K562 (cell line): ENCODE results near the gene ATAD5. TPM values are rescaled to one million over a fixed set of nuclear protein-coding genes. Genes with fewer than 3 reads are reported as not detected.

Experiments used
- ATAC-seq: fragments of 200-7000 bp; cut with Tn5 transposase; 3 replicates; pipeline ENCODE4 v1.9.1; 2020; ENCODE audit warnings: moderate library complexity
- BruUV-seq: library from RNA; stranded (reverse); fragments of 400-500 nt; replicated peaks from 2 replicates; lab custom pipeline; 2021; lab: Mats Ljungman, UMichigan
- CTCF ChIA-PET: fragments of 300-600 bp; formaldehyde crosslinking; extraction: SDS; loops from one replicate; lab custom pipeline; 2021; ENCODE audit warnings: low intra/inter-chr PET ratio; lab: Yijun Ruan, JAX
- POLR2A ChIA-PET: fragments of 300-600, 350-650 bp; sonication (Branson Sonifier 250); formaldehyde crosslinking; extraction: SDS; loops from one replicate; lab custom pipeline; 2021; ENCODE audit warnings: antibody characterized with exemption, inconsistent platforms; lab: Yijun Ruan, JAX
- DNase-seq, 4 experiments: peaks; one replicate each; pipeline versions ENCODE4 v3.0.0 to v3.0.0-alpha.2; 2011 to 2018; ENCODE audit warnings: low spot score in 3 of 4, mixed read lengths in 3 of 4; ENCODE audit errors: extremely low read depth in 1 of 4
- FAIRE-seq: peaks from 2 replicates; lab custom pipeline; 2011; peaks lifted over from hg19 to GRCh38; lab: Jason Lieb, UNC
- H2AFZ ChIP-seq: 2 replicates; pipeline ENCODE4 v1.6.0; 2011; ENCODE audit warnings: low read depth, low read length, control low read depth, inconsistent platforms
- H3K27ac ChIP-seq: fragments of 200-600 bp; 3 replicates; pipeline ENCODE4 v1.8.0; 2011; ENCODE audit warnings: low read depth, mild to moderate bottlenecking, control low read depth, inconsistent platforms, low read length, moderate library complexity, mixed read lengths; ENCODE audit errors: extremely low read depth
- H3K27me3 ChIP-seq, 2 experiments: fragments of 300-600 bp in 1 of 2; 2 replicates in 1 of 2; 3 replicates in 1 of 2; pipeline versions ENCODE4 v1.6.0 to v1.8.0; 2011; ENCODE audit warnings: inconsistent platforms in 2 of 2, low read length in 2 of 2, mild to moderate bottlenecking in 1 of 2, mixed read lengths in 1 of 2, moderate library complexity in 1 of 2; ENCODE audit not compliant: control insufficient read depth in 2 of 2, insufficient read depth in 2 of 2
- H3K36me3 ChIP-seq: fragments of 300-600 bp; 3 replicates; pipeline ENCODE4 v1.8.0; 2011; ENCODE audit warnings: mild to moderate bottlenecking, low read length, inconsistent platforms; ENCODE audit not compliant: control insufficient read depth, insufficient read depth
- H3K4me1 ChIP-seq, 2 experiments: fragments of 200-600 bp in 1 of 2; replicated peaks in 1 of 2; 2 replicates in 1 of 2; 3 replicates in 1 of 2; pipeline versions ENCODE4 v1.5.1 to v1.8.0; 2011; ENCODE audit warnings: inconsistent platforms in 2 of 2, low read length in 2 of 2, mild to moderate bottlenecking in 1 of 2, mixed read lengths in 1 of 2, moderate library complexity in 1 of 2; ENCODE audit not compliant: control insufficient read depth in 2 of 2, insufficient read depth in 2 of 2
- H3K4me2 ChIP-seq: 2 replicates; pipeline ENCODE4 v1.6.1; 2011; ENCODE audit warnings: low read length, control low read depth, inconsistent platforms, mixed read lengths; ENCODE audit not compliant: insufficient read depth
- H3K4me3 ChIP-seq: fragments of 200-600 bp; sonication (generic), shearing (Covaris generic); 2 replicates; pipeline ENCODE4 v1.5.1; 2016; ENCODE audit warnings: control low read depth, inconsistent platforms
- H3K79me2 ChIP-seq: fragments of 200-600 bp; 3 replicates; pipeline ENCODE4 v1.8.0; 2011; ENCODE audit warnings: low read length, inconsistent platforms; ENCODE audit not compliant: control insufficient read depth, insufficient read depth
- H3K9ac ChIP-seq, 2 experiments: 2 replicates each; pipeline versions ENCODE4 v1.6.0 to v1.6.1; 2011; ENCODE audit warnings: low read depth in 2 of 2, low read length in 2 of 2, control low read depth in 1 of 2, inconsistent platforms in 1 of 2, mild to moderate bottlenecking in 1 of 2, mixed read lengths in 1 of 2; ENCODE audit not compliant: insufficient read depth in 1 of 2
- H3K9me1 ChIP-seq: one replicate; pipeline ENCODE4 v1.6.0; 2011; ENCODE audit warnings: inconsistent platforms, mild to moderate bottlenecking, low read length, moderate library complexity; ENCODE audit not compliant: control insufficient read depth, insufficient read depth
- H3K9me3 ChIP-seq: replicated peaks from 2 replicates; pipeline ENCODE4 v1.5.1; 2011; ENCODE audit warnings: low read depth, low read length, inconsistent platforms; ENCODE audit not compliant: control insufficient read depth, insufficient read depth
- H4K20me1 ChIP-seq: replicated peaks from 2 replicates; pipeline ENCODE4 v1.6.1; 2011; ENCODE audit warnings: low read length, inconsistent platforms, mixed read lengths; ENCODE audit not compliant: control insufficient read depth, insufficient read depth
- ATF1 ChIP-seq, 2 experiments: fragments of 450-650 bp in 1 of 2; IDR thresholded peaks; 2 replicates each; pipeline ENCODE4 v1.6.1; 2016; ENCODE audit warnings: missing compliant biosample characterization in 1 of 2, missing genetic modification characterization in 1 of 2
- CBFA2T2 ChIP-seq: fragments of 450-650 bp; conservative IDR thresholded peaks from 2 replicates; pipeline ENCODE4 v1.6.1; 2017; ENCODE audit warnings: mild to moderate bottlenecking
- CBFA2T3 ChIP-seq: fragments of 450-650 bp; IDR thresholded peaks from 2 replicates; pipeline ENCODE4 v1.6.1; 2017
- ETS2 ChIP-seq: IDR thresholded peaks from 2 replicates; pipeline ENCODE4 v1.6.1; 2016; ENCODE audit warnings: borderline replicate concordance, missing genetic modification characterization, mild to moderate bottlenecking, moderate library complexity, missing compliant biosample characterization; ENCODE audit not compliant: poor library complexity, severe bottlenecking
- HDAC3 ChIP-seq: fragments of 450-650 bp; IDR thresholded peaks from 2 replicates; pipeline ENCODE4 v1.6.1; 2018; ENCODE audit warnings: borderline replicate concordance, mild to moderate bottlenecking, moderate library complexity; ENCODE audit not compliant: partially characterized antibody
- HDGF ChIP-seq: fragments of 450-650 bp; IDR thresholded peaks from 2 replicates; pipeline ENCODE4 v1.6.1; 2016
- L3MBTL2 ChIP-seq: fragments of 450-650 bp; IDR thresholded peaks from 2 replicates; pipeline ENCODE4 v1.6.1; 2016; ENCODE audit warnings: mild to moderate bottlenecking, moderate library complexity
- LEF1 ChIP-seq: fragments of 450-650 bp; IDR thresholded peaks from 2 replicates; pipeline ENCODE4 v1.6.1; 2016; ENCODE audit warnings: mild to moderate bottlenecking
- MBD2 ChIP-seq: sonication (generic); IDR thresholded peaks from 2 replicates; pipeline ENCODE4 v1.6.1; 2016; ENCODE audit warnings: low read depth, borderline replicate concordance
- SIN3A ChIP-seq, 2 experiments: fragments of 150-350 bp in 1 of 2; IDR thresholded peaks; 2 replicates each; pipeline ENCODE4 v1.6.1; 2011 to 2016; ENCODE audit warnings: borderline replicate concordance in 2 of 2, low read depth in 2 of 2, low read length in 2 of 2, mild to moderate bottlenecking in 2 of 2, moderate library complexity in 2 of 2; ENCODE audit not compliant: control insufficient read depth in 1 of 2
- SUPT5H ChIP-seq: fragments of 450-650 bp; IDR thresholded peaks from 2 replicates; pipeline ENCODE4 v1.6.1; 2016
- TBL1XR1 ChIP-seq, 2 experiments: IDR thresholded peaks; 2 replicates each; pipeline ENCODE4 v1.6.1; 2012; ENCODE audit warnings: improper control_type of control experiment in 2 of 2, low read length in 2 of 2, mild to moderate bottlenecking in 1 of 2
- TCF3 ChIP-seq: sonication (generic); formaldehyde crosslinking; IDR thresholded peaks from 2 replicates; pipeline ENCODE4 v1.4.0; 2020; ENCODE audit warnings: mild to moderate bottlenecking, missing genetic modification reagents
- TEAD4 ChIP-seq, 2 experiments: sonication (generic) in 1 of 2; formaldehyde crosslinking in 1 of 2; IDR thresholded peaks; 2 replicates each; pipeline versions ENCODE4 v1.6.1 to v1.8.0; 2012 to 2022; ENCODE audit warnings: borderline replicate concordance in 1 of 2, inconsistent platforms in 1 of 2, low read length in 1 of 2, mild to moderate bottlenecking in 1 of 2, missing genetic modification reagents in 1 of 2
- TFAM ChIP-seq: fragments of 250-450 bp; sonication (Bioruptor Pico); conservative IDR thresholded peaks from 2 replicates; pipeline ENCODE4 v1.5.0; 2021; ENCODE audit warnings: mild to moderate bottlenecking, moderate library complexity
- WGBS: fragments of 100-300 bp; shearing (Covaris generic); methylation state at CpG from one replicate; pipeline ENCODE4 v1.1.6; 2016; ENCODE audit warnings: low coverage, mixed read lengths; ENCODE audit not compliant: insufficient coverage; ENCODE audit errors: missing lambda C conversion rate; 5-methylcytosine and 5-hydroxymethylcytosine counted together
- in situ Hi-C: fragments of 300-500 bp; cut with MboI; formaldehyde crosslinking; loops from 4 replicates; pipeline ENCODE4 v1.15.0; 2018; ENCODE audit warnings: inconsistent platforms, mixed read lengths
- intact Hi-C: fragments of 100-400 bp; cut with micrococcal nuclease; formaldehyde crosslinking; loops from 2 replicates; pipeline ENCODE4 v1.14.2; 2022
- polyA plus RNA-seq, 8 experiments: library from polyadenylated mRNA; depleted of rRNA in 4 of 8; stranded (reverse) in 5 of 8; unstranded in 3 of 8; fragments of >200 nt; fragmentation: Nextera tagmentation in 2 of 8; fragmentation: Illumina TruSeq in 1 of 8; extraction: Ambion mirVana in 2 of 8; extraction: Trizol in 1 of 8; gene quantifications; 2 replicates each; pipeline versions ENCODE4 v1.2.1 to v1.2.3, GENCODE V29; 2011 to 2014; ENCODE audit warnings: inconsistent platforms in 1 of 8, missing spikeins in 1 of 8
- total RNA-seq, 7 experiments: library from RNA; depleted of rRNA in 6 of 7; stranded (reverse); fragments of >200 nt in 6 of 7; fragmentation: Illumina TruSeq in 2 of 7; extraction: Trizol in 2 of 7; gene quantifications; 2 replicates each; pipeline versions ENCODE4 v1.2.1 to v1.2.3, GENCODE V29; 2011 to 2021; ENCODE audit warnings: low replicate concordance in 1 of 7
- TF ChIP-seq, protein P1 (sequence below): sonication (generic); formaldehyde crosslinking; IDR thresholded peaks from 2 replicates; pipeline ENCODE4 v1.8.1; 2023; ENCODE audit warnings: mild to moderate bottlenecking, missing genetic modification reagents
- TF ChIP-seq, protein P2 (sequence below), 2 experiments: IDR thresholded peaks; 2 replicates each; pipeline ENCODE4 v1.6.1; 2012; ENCODE audit warnings: improper control_type of control experiment in 2 of 2, low read depth in 2 of 2, low read length in 2 of 2, borderline replicate concordance in 1 of 2

ATAD5 gene
- total and polyA plus RNA-seq, 9 of the 15 experiments (the other 6 are each of a cell fraction or from before 2014, with no cell fraction given): 4.6 to 25.6 (median 19.5) TPM

DNA sequence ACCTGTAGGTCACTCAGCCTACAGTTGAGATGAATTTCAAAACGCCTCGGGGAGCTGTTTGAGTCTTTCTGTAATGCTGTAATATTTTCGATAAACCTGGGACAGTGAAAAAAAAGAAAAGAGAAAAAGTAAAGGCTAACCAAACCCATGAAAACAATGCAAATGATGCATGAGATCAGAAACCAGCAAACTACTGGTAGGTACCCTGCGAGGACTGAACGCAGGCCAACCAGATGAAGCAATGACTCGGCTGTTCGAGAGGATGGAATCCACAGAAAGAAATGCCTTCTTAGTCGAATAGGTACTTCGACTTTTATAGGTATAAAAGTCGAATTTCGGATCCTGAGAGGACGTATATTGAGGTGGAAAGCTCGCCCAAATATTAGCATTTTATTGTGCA is 509 bp upstream of the ATAD5 start (continued):
- TF ChIP-seq L3MBTL2: peak; percentile 9; the same call in 1 of the 2 replicates
- TF ChIP-seq ETS2: no peak
- no peak for TF ChIP-seq SUPT5H
- TF ChIP-seq, protein P1, sequence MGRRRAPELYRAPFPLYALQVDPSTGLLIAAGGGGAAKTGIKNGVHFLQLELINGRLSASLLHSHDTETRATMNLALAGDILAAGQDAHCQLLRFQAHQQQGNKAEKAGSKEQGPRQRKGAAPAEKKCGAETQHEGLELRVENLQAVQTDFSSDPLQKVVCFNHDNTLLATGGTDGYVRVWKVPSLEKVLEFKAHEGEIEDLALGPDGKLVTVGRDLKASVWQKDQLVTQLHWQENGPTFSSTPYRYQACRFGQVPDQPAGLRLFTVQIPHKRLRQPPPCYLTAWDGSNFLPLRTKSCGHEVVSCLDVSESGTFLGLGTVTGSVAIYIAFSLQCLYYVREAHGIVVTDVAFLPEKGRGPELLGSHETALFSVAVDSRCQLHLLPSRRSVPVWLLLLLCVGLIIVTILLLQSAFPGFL (CRISPR knock-in tag): no peak
- TF ChIP-seq ATF1 (CRISPR knock-in tag; IDR thresholded peaks at IDR 0.05): no peak
- TF ChIP-seq ATF1 (tag; IDR thresholded peaks at IDR 0.05): no peak
- 0 out of 2 replicates have a peak, but pooled peaks have one; percentile 16 for TF ChIP-seq LEF1

DNA sequence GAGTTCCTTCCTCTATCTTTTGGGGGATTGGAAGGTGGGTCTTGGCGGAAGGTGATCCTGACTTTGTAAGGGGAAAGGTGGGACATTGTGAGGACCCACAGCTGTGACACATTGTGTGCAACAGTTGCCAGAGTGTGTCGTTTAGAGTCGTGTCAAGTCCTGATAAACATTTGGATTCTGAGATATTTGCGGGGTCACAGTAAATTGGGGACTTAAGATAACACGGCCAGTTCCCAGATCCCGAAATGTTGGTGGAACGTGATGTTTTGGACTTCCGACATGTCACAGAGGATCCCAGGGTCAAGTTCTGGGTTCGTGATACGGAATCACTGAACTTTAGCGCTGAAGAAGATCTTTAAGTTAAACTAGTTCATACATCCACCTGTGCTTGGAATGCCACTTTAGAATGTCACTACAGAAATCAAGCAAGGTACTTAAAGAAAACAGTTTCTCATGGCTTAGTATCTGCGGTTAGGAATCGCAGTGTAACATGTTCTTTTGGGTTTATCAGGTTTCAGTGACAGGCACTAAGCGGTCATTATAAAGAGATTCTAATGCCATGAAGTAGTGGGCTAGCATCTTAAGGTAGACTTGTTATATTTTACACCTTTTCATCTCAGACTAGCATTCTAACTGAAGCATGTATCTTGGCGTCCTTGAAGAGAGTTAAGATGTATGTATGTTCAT is 815 bp downstream of the ATAD5 start:
- FAIRE-seq: peak; percentile 78
- intact Hi-C loops: no loop called here
- TF ChIP-seq, protein P2, sequence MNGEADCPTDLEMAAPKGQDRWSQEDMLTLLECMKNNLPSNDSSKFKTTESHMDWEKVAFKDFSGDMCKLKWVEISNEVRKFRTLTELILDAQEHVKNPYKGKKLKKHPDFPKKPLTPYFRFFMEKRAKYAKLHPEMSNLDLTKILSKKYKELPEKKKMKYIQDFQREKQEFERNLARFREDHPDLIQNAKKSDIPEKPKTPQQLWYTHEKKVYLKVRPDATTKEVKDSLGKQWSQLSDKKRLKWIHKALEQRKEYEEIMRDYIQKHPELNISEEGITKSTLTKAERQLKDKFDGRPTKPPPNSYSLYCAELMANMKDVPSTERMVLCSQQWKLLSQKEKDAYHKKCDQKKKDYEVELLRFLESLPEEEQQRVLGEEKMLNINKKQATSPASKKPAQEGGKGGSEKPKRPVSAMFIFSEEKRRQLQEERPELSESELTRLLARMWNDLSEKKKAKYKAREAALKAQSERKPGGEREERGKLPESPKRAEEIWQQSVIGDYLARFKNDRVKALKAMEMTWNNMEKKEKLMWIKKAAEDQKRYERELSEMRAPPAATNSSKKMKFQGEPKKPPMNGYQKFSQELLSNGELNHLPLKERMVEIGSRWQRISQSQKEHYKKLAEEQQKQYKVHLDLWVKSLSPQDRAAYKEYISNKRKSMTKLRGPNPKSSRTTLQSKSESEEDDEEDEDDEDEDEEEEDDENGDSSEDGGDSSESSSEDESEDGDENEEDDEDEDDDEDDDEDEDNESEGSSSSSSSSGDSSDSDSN (IDR thresholded peaks at IDR 0.05; ENCODE audit: borderline replicate concordance in 1 of 2, low read depth in 2 of 2, low read length in 2 of 2): no peak
- TF ChIP-seq TCF3 (CRISPR knock-in tag): peak; percentile 5; the same call in 1 of the 2 replicates
- TF ChIP-seq TFAM (CRISPR knock-in tag): no peak
- peak; percentile 73 for TF ChIP-seq CBFA2T3
- no peak for TF ChIP-seq TBL1XR1 (IDR thresholded peaks at IDR 0.05; ENCODE audit: low read length in 2 of 2)
- TF ChIP-seq SIN3A (IDR thresholded peaks at IDR 0.05; ENCODE audit: borderline replicate concordance in 2 of 2, control insufficient read depth in 1 of 2, low read depth in 2 of 2, low read length in 2 of 2): 0 out of 4 replicates have a peak, but pooled peaks of 1 of the 2 experiments have one; percentile 47
- TF ChIP-seq MBD2: no peak
- TF ChIP-seq HDAC3: no peak
- peak; percentile 57 for TF ChIP-seq TEAD4 (IDR thresholded peaks at IDR 0.05; ENCODE audit: low read length)
- no peak for TF ChIP-seq TEAD4 (CRISPR knock-in tag; IDR thresholded peaks at IDR 0.05; ENCODE audit: borderline replicate concordance)
- peak; percentile 50; the same call in 1 of the 2 replicates for TF ChIP-seq CBFA2T2
- 0 out of 2 replicates have a peak, but pooled peaks have one; percentile 59 for TF ChIP-seq HDGF

More for the DNA sequence above, 815 bp downstream of the ATAD5 start:
- DNase-seq (peak in 1 of 4 experiments; percentile 60), ATAC-seq (peak; percentile 34)
- peak overlapping the region; percentile 96 to 99 for H3K9ac ChIP-seq
- H3K36me3 ChIP-seq: peaks cover 37% of the 10 kb centered on the region
- ChIA-PET CTCF (no interaction called here), POLR2A (interaction anchor here (0.7 to 0.8 kb wide), 3 partner anchors 41 to 860 kb away, joined by 3 read pairs; no protein-coding TSS in a partner anchor)
- peak overlapping the region; percentile 86 for H3K4me3 ChIP-seq
- under 1% methylated on average over 15 of the region's 15 CpGs for WGBS
- in situ Hi-C loops: no loop called here
- H3K9me1 ChIP-seq: no peaks in the 10 kb centered on the region
- H2AFZ ChIP-seq: peak overlapping the region; percentile 97
- H3K9me3 ChIP-seq: no peaks in the 10 kb centered on the region
- TSS peak; percentile 57 for BruUV-seq
- peak overlapping the region; percentile 95 for H3K27ac ChIP-seq
- H3K4me2 ChIP-seq: peak overlapping the region; percentile 98
- no peaks in the 10 kb centered on the region; the same call in 1 of the 2 replicates for H4K20me1 ChIP-seq
- peaks cover 50% of the 10 kb centered on the region for H3K79me2 ChIP-seq
- H3K4me1 ChIP-seq: peaks cover 8 to 10% of the 10 kb centered on the region in 2 experiments; a peak in 4 of 5 replicates
- no peaks in the 10 kb centered on the region for H3K27me3 ChIP-seq
